Astrocyte of the spinal cord (primary cell): ENCODE results near the gene LHX6.

ENCODE experiments used
- DNase-seq: peaks from one replicate; pipeline ENCODE4 v3.0.0; 2011; ENCODE audit warnings: low read depth, low spot score
- H3K4me3 ChIP-seq: 2 replicates; pipeline ENCODE4 v1.5.1; 2011; ENCODE audit warnings: low read depth, mild to moderate bottlenecking, low read length, moderate library complexity
- CTCF ChIP-seq: IDR thresholded peaks from 2 replicates; pipeline ENCODE4 v1.5.1; 2012; ENCODE audit warnings: low read depth, mild to moderate bottlenecking, low read length, inconsistent platforms
- in situ Hi-C: cut with HindIII; loops from 2 replicates; pipeline ENCODE4 v1.10.0; 2017; ENCODE audit warnings: low sequenced_read_pairs

The LHX6 gene

GRCh38 chr9:122236681-122237080 lies 7.9 kb upstream of the LHX6 start:
- no peak for TF ChIP-seq CTCF
- H3K4me3 ChIP-seq: no peak overlapping the region
- no peak for DNase-seq
- in situ Hi-C loops: no loop called here

- TF ChIP-seq CTCF: no peak
- H3K4me3 ChIP-seq: no peak overlapping the region
- in situ Hi-C loops: no loop called here
- DNase-seq: no peak
These were observed 5.4 kb upstream of the LHX6 start for GRCh38 chr9:122234022-122234748.

GRCh38 chr9:122232796-122233306 lies 4.1 kb upstream of the LHX6 start:
- no peak for TF ChIP-seq CTCF
- H3K4me3 ChIP-seq: no peak overlapping the region
- DNase-seq: no peak
- in situ Hi-C loops: no loop called here

- TF ChIP-seq CTCF: no peak
- no peak for DNase-seq
- no peak overlapping the region for H3K4me3 ChIP-seq
- in situ Hi-C loops: no loop called here
These were observed 704 bp upstream of the LHX6 start for GRCh38 chr9:122229485-122229837.

GRCh38 chr9:122228191-122228567 lies 578 bp downstream of the LHX6 start:
- no peak for DNase-seq
- TF ChIP-seq CTCF: no peak
- H3K4me3 ChIP-seq: no peak overlapping the region
- in situ Hi-C loops: no loop called here

GRCh38 chr9:122227575-122227900 lies 1.2 kb downstream of the LHX6 start:
- DNase-seq: no peak
- H3K4me3 ChIP-seq: no peak overlapping the region
- in situ Hi-C loops: no loop called here
- TF ChIP-seq CTCF: no peak
